K562 (cell line): Measurements from ENCODE around the gene WDR31. TPM values are rescaled to one million over a fixed set of nuclear protein-coding genes. Genes with fewer than 3 reads are reported as not detected.

Source experiments
- ATF1 ChIP-seq, 2 experiments: fragments of 450-650 bp in 1 of 2; IDR thresholded peaks; 2 replicates each; pipeline ENCODE4 v1.6.1; 2016; ENCODE audit warnings: missing compliant biosample characterization in 1 of 2, missing genetic modification characterization in 1 of 2
- BHLHE40 ChIP-seq: IDR thresholded peaks from 2 replicates; pipeline ENCODE4 v1.6.1; 2011; ENCODE audit warnings: low read length, improper control_type of control experiment
- BRD4 ChIP-seq: fragments of 200-600 bp; sonication (generic); IDR thresholded peaks from 2 replicates; pipeline ENCODE4 v1.6.1; 2017; ENCODE audit warnings: inconsistent platforms
- FOS ChIP-seq: IDR thresholded peaks from 3 replicates; pipeline ENCODE4 v1.6.1; 2011; ENCODE audit not compliant: insufficient read length; ENCODE audit errors: extremely low read depth
- FOXA1 ChIP-seq: fragments of 450-650 bp; IDR thresholded peaks from 2 replicates; pipeline ENCODE4 v1.6.1; 2016; ENCODE audit warnings: mild to moderate bottlenecking, borderline replicate concordance
- GATAD2B ChIP-seq: fragments of 450-650 bp; IDR thresholded peaks from 2 replicates; pipeline ENCODE4 v1.6.1; 2017; ENCODE audit warnings: mild to moderate bottlenecking, borderline replicate concordance
- GTF2B ChIP-seq: IDR thresholded peaks from 2 replicates; pipeline ENCODE4 v1.6.1; 2011; ENCODE audit not compliant: insufficient read length; ENCODE audit errors: extremely low read depth
- HCFC1 ChIP-seq: IDR thresholded peaks from 2 replicates; pipeline ENCODE4 v1.6.1; 2012; ENCODE audit warnings: low read depth, low read length, improper control_type of control experiment
- HDAC3 ChIP-seq: fragments of 450-650 bp; IDR thresholded peaks from 2 replicates; pipeline ENCODE4 v1.6.1; 2018; ENCODE audit warnings: borderline replicate concordance, mild to moderate bottlenecking, moderate library complexity; ENCODE audit not compliant: partially characterized antibody
- HNRNPH1 ChIP-seq: fragments of 200-400 bp; formaldehyde crosslinking; optimal IDR thresholded peaks from 2 replicates; pipeline ENCODE3; 2017; ENCODE audit warnings: low read depth, mild to moderate bottlenecking, low read length, moderate library complexity
- MED1 ChIP-seq: sonication (generic); formaldehyde crosslinking; IDR thresholded peaks from 2 replicates; pipeline ENCODE4 v1.8.1; 2023; ENCODE audit warnings: missing genetic modification reagents, borderline replicate concordance
- NELFE ChIP-seq: IDR thresholded peaks from 2 replicates; pipeline ENCODE4 v1.6.1; 2011; ENCODE audit warnings: mild to moderate bottlenecking; ENCODE audit not compliant: insufficient read depth, insufficient read length
- POLR2A ChIP-seq: fragments of 450-650 bp; conservative IDR thresholded peaks from 2 replicates; pipeline ENCODE4 v1.6.1; 2016
- RAD21 ChIP-seq, 2 experiments: fragments of 250-450 bp in 1 of 2; fragments of 450-650 bp in 1 of 2; sonication (Bioruptor Pico) in 1 of 2; formaldehyde crosslinking in 1 of 2; IDR thresholded peaks in 1 of 2; conservative IDR thresholded peaks in 1 of 2; 2 replicates each; pipeline versions ENCODE4 v1.4.0 to v1.8.0; 2020 to 2022; ENCODE audit warnings: mild to moderate bottlenecking in 2 of 2, moderate library complexity in 1 of 2
- SOX6 ChIP-seq: fragments of 450-650 bp; IDR thresholded peaks from 2 replicates; pipeline ENCODE4 v1.6.1; 2014; ENCODE audit warnings: mild to moderate bottlenecking
- ZNF311 ChIP-seq: fragments of 250-450 bp; sonication (Bioruptor Pico); IDR thresholded peaks from 2 replicates; pipeline ENCODE4 v1.4.0; 2020; ENCODE audit warnings: mild to moderate bottlenecking, moderate library complexity
- ZNF398 ChIP-seq: fragments of 250-450 bp; sonication (Bioruptor Pico); IDR thresholded peaks from 2 replicates; pipeline ENCODE4 v1.8.0; 2021; ENCODE audit warnings: moderate library complexity, mild to moderate bottlenecking, inconsistent platforms
- ZNF717 ChIP-seq: fragments of 250-450 bp; sonication (Bioruptor Pico); IDR thresholded peaks from 2 replicates; pipeline ENCODE4 v1.5.0; 2021
- ZNF766 ChIP-seq: fragments of 200-800 bp; sonication (Bioruptor generic); conservative IDR thresholded peaks from 2 replicates; pipeline ENCODE4 v1.6.1; 2016; ENCODE audit warnings: missing genetic modification characterization, missing compliant biosample characterization
- polyA plus RNA-seq, 8 experiments: library from polyadenylated mRNA; depleted of rRNA in 4 of 8; stranded (reverse) in 5 of 8; unstranded in 3 of 8; fragments of >200 nt; fragmentation: Nextera tagmentation in 2 of 8; fragmentation: Illumina TruSeq in 1 of 8; extraction: Ambion mirVana in 2 of 8; extraction: Trizol in 1 of 8; gene quantifications; 2 replicates each; pipeline versions ENCODE4 v1.2.1 to v1.2.3, GENCODE V29; 2011 to 2014; ENCODE audit warnings: inconsistent platforms in 1 of 8, missing spikeins in 1 of 8
- total RNA-seq, 7 experiments: library from RNA; depleted of rRNA in 6 of 7; stranded (reverse); fragments of >200 nt in 6 of 7; fragmentation: Illumina TruSeq in 2 of 7; extraction: Trizol in 2 of 7; gene quantifications; 2 replicates each; pipeline versions ENCODE4 v1.2.1 to v1.2.3, GENCODE V29; 2011 to 2021; ENCODE audit warnings: low replicate concordance in 1 of 7
- TF ChIP-seq, protein P1 (sequence below): fragments of 450-650 bp; IDR thresholded peaks from 2 replicates; pipeline ENCODE4 v1.6.1; 2016
- TF ChIP-seq, protein P2 (sequence below): fragments of 450-650 bp; IDR thresholded peaks from 2 replicates; pipeline ENCODE4 v1.6.1; 2018; ENCODE audit warnings: mild to moderate bottlenecking, low read depth; ENCODE audit not compliant: partially characterized antibody
- TF ChIP-seq, protein P3 (sequence below): sonication (generic); formaldehyde crosslinking; IDR thresholded peaks from 2 replicates; pipeline ENCODE4 v1.8.0; 2022; ENCODE audit warnings: missing genetic modification reagents, mild to moderate bottlenecking, borderline replicate concordance

The WDR31 gene
- total and polyA plus RNA-seq, 9 of the 15 experiments (the other 6 are each of a cell fraction or from before 2014, with no cell fraction given), result 0.35 to 1.8 (median 0.95) TPM

- TF ChIP-seq ZNF398 (CRISPR knock-in tag), result no peak
- no peak for TF ChIP-seq HNRNPH1
- no peak for TF ChIP-seq FOS
- TF ChIP-seq HCFC1, result no peak
- TF ChIP-seq FOXA1, result no peak
- TF ChIP-seq, protein P1, sequence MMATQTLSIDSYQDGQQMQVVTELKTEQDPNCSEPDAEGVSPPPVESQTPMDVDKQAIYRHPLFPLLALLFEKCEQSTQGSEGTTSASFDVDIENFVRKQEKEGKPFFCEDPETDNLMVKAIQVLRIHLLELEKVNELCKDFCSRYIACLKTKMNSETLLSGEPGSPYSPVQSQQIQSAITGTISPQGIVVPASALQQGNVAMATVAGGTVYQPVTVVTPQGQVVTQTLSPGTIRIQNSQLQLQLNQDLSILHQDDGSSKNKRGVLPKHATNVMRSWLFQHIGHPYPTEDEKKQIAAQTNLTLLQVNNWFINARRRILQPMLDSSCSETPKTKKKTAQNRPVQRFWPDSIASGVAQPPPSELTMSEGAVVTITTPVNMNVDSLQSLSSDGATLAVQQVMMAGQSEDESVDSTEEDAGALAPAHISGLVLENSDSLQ, result no peak
- no peak for TF ChIP-seq ZNF311 (CRISPR knock-in tag)
- TF ChIP-seq ZNF717 (CRISPR knock-in tag), result no peak
- TF ChIP-seq, protein P2, sequence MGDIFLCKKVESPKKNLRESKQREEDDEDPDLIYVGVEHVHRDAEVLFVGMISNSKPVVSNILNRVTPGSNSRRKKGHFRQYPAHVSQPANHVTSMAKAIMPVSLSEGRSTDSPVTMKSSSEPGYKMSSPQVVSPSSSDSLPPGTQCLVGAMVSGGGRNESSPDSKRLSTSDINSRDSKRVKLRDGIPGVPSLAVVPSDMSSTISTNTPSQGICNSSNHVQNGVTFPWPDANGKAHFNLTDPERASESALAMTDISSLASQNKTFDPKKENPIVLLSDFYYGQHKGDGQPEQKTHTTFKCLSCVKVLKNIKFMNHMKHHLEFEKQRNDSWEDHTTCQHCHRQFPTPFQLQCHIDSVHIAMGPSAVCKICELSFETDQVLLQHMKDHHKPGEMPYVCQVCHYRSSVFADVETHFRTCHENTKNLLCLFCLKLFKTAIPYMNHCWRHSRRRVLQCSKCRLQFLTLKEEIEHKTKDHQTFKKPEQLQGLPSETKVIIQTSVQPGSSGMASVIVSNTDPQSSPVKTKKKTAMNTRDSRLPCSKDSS, result no peak
- peak; percentile 91 for TF ChIP-seq ZNF766 (CRISPR knock-in tag)
- TF ChIP-seq BRD4, result no peak
- TF ChIP-seq ATF1 (CRISPR knock-in tag; IDR thresholded peaks at IDR 0.05), result no peak
- peak; percentile 83 for TF ChIP-seq ATF1 (tag; IDR thresholded peaks at IDR 0.05)
- no peak for TF ChIP-seq GATAD2B
- TF ChIP-seq NELFE, result no peak
- no peak for TF ChIP-seq RAD21 (CRISPR knock-in tag; conservative IDR thresholded peaks at IDR 0.05 in 1 of 2, IDR thresholded peaks at IDR 0.05 in 1 of 2)
- TF ChIP-seq SOX6, result peak; percentile 100
- TF ChIP-seq, protein P3, sequence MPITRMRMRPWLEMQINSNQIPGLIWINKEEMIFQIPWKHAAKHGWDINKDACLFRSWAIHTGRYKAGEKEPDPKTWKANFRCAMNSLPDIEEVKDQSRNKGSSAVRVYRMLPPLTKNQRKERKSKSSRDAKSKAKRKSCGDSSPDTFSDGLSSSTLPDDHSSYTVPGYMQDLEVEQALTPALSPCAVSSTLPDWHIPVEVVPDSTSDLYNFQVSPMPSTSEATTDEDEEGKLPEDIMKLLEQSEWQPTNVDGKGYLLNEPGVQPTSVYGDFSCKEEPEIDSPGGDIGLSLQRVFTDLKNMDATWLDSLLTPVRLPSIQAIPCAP (CRISPR knock-in tag), result no peak
- TF ChIP-seq BHLHE40, result 0 out of 2 replicates have a peak, but pooled peaks have one; percentile 42
- TF ChIP-seq POLR2A, result no peak
- no peak for TF ChIP-seq GTF2B
- TF ChIP-seq MED1 (CRISPR knock-in tag), result no peak
- TF ChIP-seq HDAC3, result peak; percentile 97
These were observed 29.1 kb upstream of the WDR31 start (continued) for GRCh38 chr9:113368982-113369854.
